Panc1 (cell line): Measurements from ENCODE around the gene IFITM1. TPM values are rescaled to one million over a fixed set of nuclear protein-coding genes. Genes with fewer than 3 reads are reported as not detected.
"Not testable (repeated sequence)": the region's sequence is repeated elsewhere in the genome, so short reads cannot be mapped to it uniquely, and the experiment has no call there.

ENCODE experiments used
- ATAC-seq: fragments of 200-7000 bp; cut with Tn5 transposase; 2 replicates; pipeline ENCODE4 v1.9.1; 2020; ENCODE audit warnings: mild to moderate bottlenecking, moderate library complexity
- BruUV-seq: library from RNA; stranded (reverse); fragments of 400-500 nt; replicated peaks from 2 replicates; lab custom pipeline; 2021; lab: Mats Ljungman, UMichigan
- CTCF ChIA-PET: fragments of 300-600 bp; sonication (Branson Sonifier 250); formaldehyde crosslinking; loops from one replicate; lab custom pipeline; 2022; ENCODE audit warnings: antibody characterized with exemption; lab: Charles Lee
- POLR2A ChIA-PET: fragments of 300-600 bp; sonication (Branson Sonifier 250); formaldehyde crosslinking; loops from one replicate; lab custom pipeline; 2022; ENCODE audit warnings: antibody characterized with exemption; lab: Charles Lee
- DNase-seq: peaks from one replicate; pipeline ENCODE4 v3.0.0-alpha.2; 2010; ENCODE audit warnings: low read depth, low spot score
- H3K27ac ChIP-seq: 2 replicates; pipeline ENCODE4 v1.5.1; 2011; ENCODE audit warnings: mild to moderate bottlenecking, low read length, inconsistent platforms
- H3K27me3 ChIP-seq: fragments of 200-500 bp; sonication (Bioruptor generic); 2 replicates; pipeline ENCODE4 v1.6.0; 2014; ENCODE audit warnings: low read length, inconsistent platforms; ENCODE audit not compliant: control insufficient read depth, insufficient read depth
- H3K36me3 ChIP-seq: fragments of 200-500 bp; sonication (Bioruptor generic); 2 replicates; pipeline ENCODE4 v1.5.1; 2014; ENCODE audit warnings: inconsistent platforms, mild to moderate bottlenecking, low read length, moderate library complexity; ENCODE audit not compliant: control insufficient read depth, insufficient read depth
- H3K4me1 ChIP-seq: 2 replicates; pipeline ENCODE4 v1.5.1; 2011; ENCODE audit warnings: inconsistent platforms, mild to moderate bottlenecking, low read length, moderate library complexity; ENCODE audit not compliant: control insufficient read depth, insufficient read depth
- H3K4me3 ChIP-seq, 2 experiments: 2 replicates each; pipeline ENCODE4 v1.5.1; 2011 to 2012; ENCODE audit warnings: low read depth in 2 of 2, low read length in 2 of 2, mild to moderate bottlenecking in 2 of 2, inconsistent platforms in 1 of 2, moderate library complexity in 1 of 2
- H3K9me3 ChIP-seq: fragments of 200-500 bp; sonication (Bioruptor generic); 2 replicates; pipeline ENCODE4 v1.5.1; 2014; ENCODE audit warnings: low read depth, mild to moderate bottlenecking, inconsistent platforms, low read length, moderate library complexity; ENCODE audit not compliant: control insufficient read depth, insufficient read depth
- CTCF ChIP-seq: fragments of 450-650 bp; IDR thresholded peaks from 2 replicates; pipeline ENCODE4 v1.5.1; 2017; ENCODE audit warnings: mild to moderate bottlenecking
- POLR2AphosphoS5 ChIP-seq: IDR thresholded peaks from 2 replicates; pipeline ENCODE4 v1.6.1; 2012; ENCODE audit warnings: mild to moderate bottlenecking, low read depth, low read length, moderate library complexity
- REST ChIP-seq, 2 experiments: IDR thresholded peaks; 2 replicates each; pipeline ENCODE4 v1.6.1; 2011 to 2012; ENCODE audit warnings: low read depth in 2 of 2, control low read depth in 1 of 2, low read length in 1 of 2, mild to moderate bottlenecking in 1 of 2, moderate library complexity in 1 of 2; ENCODE audit not compliant: insufficient read depth in 1 of 2
- SIN3A ChIP-seq: IDR thresholded peaks from 2 replicates; pipeline ENCODE4 v1.6.1; 2012; ENCODE audit warnings: low read depth, mild to moderate bottlenecking, low read length, moderate library complexity, borderline replicate concordance; ENCODE audit not compliant: insufficient read depth
- TCF7L2 ChIP-seq: IDR thresholded peaks from 2 replicates; pipeline ENCODE4 v1.6.1; 2011; ENCODE audit warnings: mild to moderate bottlenecking, low read depth, low read length, inconsistent platforms
- in situ Hi-C: cut with HindIII; loops from 2 replicates; pipeline ENCODE4 v1.10.0; 2016; ENCODE audit warnings: low sequenced_read_pairs, low pct_unique_long_range_greater_than_20kb
- intact Hi-C: fragments of 100-400 bp; cut with micrococcal nuclease; formaldehyde crosslinking; loops from one replicate; pipeline ENCODE4 v1.10.0; 2022; ENCODE audit not compliant: unreplicated experiment
- total RNA-seq: library from RNA; stranded (reverse); gene quantifications from one replicate; pipeline ENCODE4 v1.2.1, GENCODE V29; 2021; ENCODE audit not compliant: unreplicated experiment

Gene IFITM1
- total RNA-seq, 1 experiment from 2014 or later, result 66.3 TPM

DNA sequence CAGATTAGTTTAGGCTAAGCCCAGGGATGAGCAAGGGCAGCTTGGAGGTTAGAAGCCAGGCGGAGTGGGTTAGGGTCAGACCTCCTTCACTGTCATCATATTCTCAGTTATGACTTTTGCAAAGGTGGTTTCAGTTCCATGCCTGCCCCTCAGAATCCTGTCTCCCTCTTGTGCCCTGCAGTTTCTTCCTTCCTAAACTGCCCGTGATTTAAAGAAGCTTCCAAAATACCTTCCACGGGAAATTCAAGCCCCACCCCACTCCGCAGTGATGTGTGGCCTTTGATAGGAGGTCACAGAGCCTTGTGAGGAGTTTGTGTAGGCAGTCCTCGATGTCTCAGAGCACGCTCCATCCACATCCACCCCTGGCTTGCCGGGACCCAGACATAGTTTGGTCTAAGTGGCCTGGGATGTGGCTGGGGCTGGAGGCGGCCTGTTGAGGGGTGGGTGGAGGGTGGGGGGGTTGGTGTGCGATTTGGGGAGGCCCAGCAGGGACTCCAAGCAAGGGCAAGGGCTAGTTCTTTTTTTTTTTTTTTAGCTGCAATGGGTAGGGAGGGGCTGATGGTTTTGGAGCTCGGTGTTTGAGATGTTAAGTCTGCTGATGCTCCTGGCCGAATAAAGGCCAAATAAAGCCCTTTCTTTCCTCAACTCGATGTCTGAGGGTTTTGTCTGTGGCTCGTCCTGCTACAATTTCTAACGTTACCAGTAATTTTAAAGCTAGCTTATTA lies 1.6 kb upstream of the IFITM1 start:
- ChIA-PET POLR2A (interaction anchor here (0.5 to 0.6 kb wide), 2 partner anchors 50 to 72 kb away, joined by 3 read pairs; no protein-coding TSS in a partner anchor), CTCF (interaction anchor here (0.6 to 0.9 kb wide), 3 partner anchors 15 to 223 kb away, joined by 3 to 8 read pairs (median 6); no protein-coding TSS in a partner anchor)
- no peaks in the 10 kb centered on the region; the same call in 1 of the 2 replicates for H3K27me3 ChIP-seq
- TF ChIP-seq TCF7L2 (no peak), SIN3A (no peak), POLR2AphosphoS5 (no peak), CTCF (no peak), REST (IDR thresholded peaks at IDR 0.05; ENCODE audit: insufficient read depth in 1 of 2, low read depth in 2 of 2, low read length in 1 of 2) (no peak)
- no peaks in the 10 kb centered on the region for H3K36me3 ChIP-seq
- ATAC-seq, result no peak
- peaks cover 68% of the 10 kb centered on the region for H3K4me1 ChIP-seq
- H3K27ac ChIP-seq, result peak overlapping the region; percentile 94
- no TSS peak for BruUV-seq
- DNase-seq, result no peak
- intact Hi-C loops (no loop called here), in situ Hi-C loops (no loop called here)
- H3K9me3 ChIP-seq, result no peaks in the 10 kb centered on the region
- peak overlapping the region; percentile 19 to 27 for H3K4me3 ChIP-seq

GRCh38 chr11:313304-313786 lies 495 bp upstream of the IFITM1 start:
- TF ChIP-seq POLR2AphosphoS5, result no peak
- no peak for TF ChIP-seq SIN3A
- TF ChIP-seq CTCF, result no peak
- TF ChIP-seq TCF7L2, result no peak
- no peak for TF ChIP-seq REST (IDR thresholded peaks at IDR 0.05; ENCODE audit: insufficient read depth in 1 of 2, low read depth in 2 of 2, low read length in 1 of 2)
- 0 out of 2 replicates have a peak, but pooled peaks have one; percentile 2 for ATAC-seq

GRCh38 chr11:314554-314875 lies 675 bp downstream of the IFITM1 start:
- H3K9me3 ChIP-seq, intact Hi-C loops, BruUV-seq, in situ Hi-C loops, POLR2A ChIA-PET, H3K36me3 ChIP-seq, DNase-seq, H3K27me3 ChIP-seq, CTCF ChIA-PET: not testable (repeated sequence)
- Histone ChIP-seq H3K4me3 (peak overlapping the region; percentile 22 to 69), H3K27ac (peak overlapping the region; percentile 94), H3K4me1 (peaks cover 58% of the 10 kb centered on the region)
- ATAC-seq, result peak; percentile 13; the same call in 1 of the 2 replicates

More at GRCh38 chr11:313304-313786, 495 bp upstream of the IFITM1 start:
- Histone ChIP-seq H3K27ac (peak overlapping the region; percentile 94), H3K27me3 (no peaks in the 10 kb centered on the region; the same call in 1 of the 2 replicates), H3K4me1 (peaks cover 63% of the 10 kb centered on the region), H3K36me3 (no peaks in the 10 kb centered on the region), H3K9me3 (no peaks in the 10 kb centered on the region), H3K4me3 (peak overlapping the region in 1 of 2 experiments; percentile 69; a peak in 2 of 4 replicates)
- no peak for DNase-seq
- in situ Hi-C loops, result no loop called here
- ChIA-PET CTCF (interaction anchor here (0.9 kb wide), 1 partner anchor 42 kb away, joined by 6 read pairs; no protein-coding TSS in a partner anchor), POLR2A (no interaction called here)
- intact Hi-C loops, result no loop called here
- BruUV-seq, result no TSS peak
